Measurements from ENCODE around the gene MYL12A.
A peak's percentile ranks its signal among the peaks of the same experiment; 100 is the strongest.

DNA sequence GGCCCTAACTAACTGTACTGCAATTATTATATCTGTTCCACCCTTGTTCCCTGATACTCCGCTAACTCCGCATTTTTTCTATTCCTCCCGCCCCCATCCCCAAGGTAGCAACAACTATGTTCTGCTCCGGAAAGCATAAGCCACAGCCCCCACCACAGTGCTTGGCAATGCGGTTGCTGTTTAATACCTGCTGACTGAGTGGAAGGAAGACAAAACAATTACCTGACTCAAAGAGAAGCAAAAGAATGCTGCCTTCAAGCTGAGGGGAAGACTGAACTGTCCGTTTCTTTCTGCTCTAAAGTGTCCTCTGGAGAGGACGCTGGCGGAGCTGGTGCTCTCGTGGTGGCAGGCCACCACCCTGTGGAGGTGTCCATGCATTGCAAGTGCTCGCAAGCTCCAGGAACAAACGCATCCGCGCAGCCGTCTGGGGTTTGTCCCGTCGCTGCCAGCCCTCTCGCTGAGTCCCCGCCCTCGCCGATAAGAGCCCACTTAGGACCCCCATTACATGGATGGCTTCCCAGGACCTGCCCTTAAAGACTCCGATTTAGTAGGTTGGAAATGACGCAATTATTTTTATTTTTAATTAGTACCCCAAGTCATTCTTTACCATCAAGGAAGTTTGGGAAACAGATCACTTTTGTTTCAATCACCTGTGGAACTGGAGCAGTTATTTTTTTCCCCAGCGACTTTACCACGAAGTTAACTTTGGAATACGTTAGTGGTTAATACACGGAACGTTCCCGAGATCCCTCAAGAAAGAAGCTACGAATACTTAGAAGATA lies 1.6 kb upstream of the MYL12A start:
- TF ChIP-seq CTCF (conservative IDR thresholded peaks at IDR 0.05; ENCODE audit: low read depth, low read length) (peak; percentile 89), RAD21 (IDR thresholded peaks at IDR 0.05; ENCODE audit: low read length) (peak; percentile 95), POLR2A (IDR thresholded peaks at IDR 0.05; ENCODE audit: low read depth, low read length) (peak; percentile 45; the same call in 1 of the 2 replicates)

Data from IMR-90 (cell line).